Thyroid gland (tissue), 4 donors: ENCODE measurements around the gene HAUS3.

ENCODE experiments used
- POLR2A ChIP-seq, 2 donors: fragments of 450-650 bp; IDR thresholded peaks; one replicate each; pipeline ENCODE4 v1.6.1; 2017; ENCODE audit warnings: antibody characterized with exemption in 2 of 2, mild to moderate bottlenecking in 2 of 2, moderate library complexity in 1 of 2
- TF ChIP-seq, protein P1 (sequence below), 6 experiments: fragments of 200-600 bp in 3 of 6; fragments of 450-650 bp in 3 of 6; sonication (generic) in 3 of 6; IDR thresholded peaks; one replicate each; pipeline ENCODE4 v1.5.1; 2016 to 2019; ENCODE audit warnings: antibody characterized with exemption in 6 of 6, mild to moderate bottlenecking in 2 of 6, inconsistent platforms in 1 of 6, moderate library complexity in 1 of 6

DNA sequence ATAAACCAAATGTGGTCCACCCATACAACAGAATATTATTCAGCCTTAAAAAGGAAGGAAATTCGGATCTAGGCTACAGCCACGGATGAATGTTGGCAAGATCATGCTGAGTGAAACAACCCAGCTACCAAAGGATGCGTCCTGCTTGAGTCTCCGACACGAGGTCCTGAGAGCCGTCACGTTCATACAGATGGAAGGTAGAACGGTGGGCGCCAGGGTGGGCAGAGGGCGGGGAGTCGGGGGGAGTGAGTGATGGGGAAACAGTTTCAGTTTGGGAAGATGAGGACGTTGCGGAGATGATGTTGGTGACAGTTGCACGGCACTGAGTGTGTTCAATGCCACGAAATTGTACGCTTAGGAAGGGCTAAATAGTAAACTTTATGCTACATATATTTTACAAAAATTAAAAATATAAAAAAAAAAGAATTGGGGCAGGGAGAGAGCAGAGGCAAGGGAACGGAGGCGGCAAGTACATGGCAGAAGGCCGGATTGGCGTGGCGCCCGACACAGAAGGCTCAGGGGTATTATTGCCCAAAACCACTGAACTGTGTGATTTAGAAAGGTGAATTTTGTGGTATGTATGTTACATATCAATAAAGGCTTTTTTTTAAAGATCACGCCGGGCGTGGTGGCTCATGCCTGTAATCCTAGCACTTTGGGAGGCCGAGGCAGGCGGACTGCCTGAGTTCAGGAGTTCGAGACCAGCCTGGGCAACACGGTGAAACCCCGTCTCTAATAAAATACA is 34.8 kb upstream of the HAUS3 start:
- TF ChIP-seq, protein P1, sequence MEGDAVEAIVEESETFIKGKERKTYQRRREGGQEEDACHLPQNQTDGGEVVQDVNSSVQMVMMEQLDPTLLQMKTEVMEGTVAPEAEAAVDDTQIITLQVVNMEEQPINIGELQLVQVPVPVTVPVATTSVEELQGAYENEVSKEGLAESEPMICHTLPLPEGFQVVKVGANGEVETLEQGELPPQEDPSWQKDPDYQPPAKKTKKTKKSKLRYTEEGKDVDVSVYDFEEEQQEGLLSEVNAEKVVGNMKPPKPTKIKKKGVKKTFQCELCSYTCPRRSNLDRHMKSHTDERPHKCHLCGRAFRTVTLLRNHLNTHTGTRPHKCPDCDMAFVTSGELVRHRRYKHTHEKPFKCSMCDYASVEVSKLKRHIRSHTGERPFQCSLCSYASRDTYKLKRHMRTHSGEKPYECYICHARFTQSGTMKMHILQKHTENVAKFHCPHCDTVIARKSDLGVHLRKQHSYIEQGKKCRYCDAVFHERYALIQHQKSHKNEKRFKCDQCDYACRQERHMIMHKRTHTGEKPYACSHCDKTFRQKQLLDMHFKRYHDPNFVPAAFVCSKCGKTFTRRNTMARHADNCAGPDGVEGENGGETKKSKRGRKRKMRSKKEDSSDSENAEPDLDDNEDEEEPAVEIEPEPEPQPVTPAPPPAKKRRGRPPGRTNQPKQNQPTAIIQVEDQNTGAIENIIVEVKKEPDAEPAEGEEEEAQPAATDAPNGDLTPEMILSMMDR (IDR thresholded peaks at IDR 0.05), result no peak
- TF ChIP-seq POLR2A (IDR thresholded peaks at IDR 0.05), result no peak
